HepG2 (cell line): ENCODE data around the gene BMF. TPM values are rescaled to one million over a fixed set of nuclear protein-coding genes. Genes with fewer than 3 reads are reported as not detected.

Experiments
- FOSL2 ChIP-seq: sonication (generic); formaldehyde crosslinking; IDR thresholded peaks from 2 replicates; pipeline ENCODE4 v1.4.0; 2020; ENCODE audit warnings: missing genetic modification reagents
- HHEX ChIP-seq: IDR thresholded peaks from 2 replicates; pipeline ENCODE4 v1.6.1; 2016; ENCODE audit warnings: control low read depth
- KAT8 ChIP-seq: IDR thresholded peaks from 2 replicates; pipeline ENCODE4 v1.6.1; 2016; ENCODE audit warnings: missing genetic modification reagents, missing compliant biosample characterization
- KMT2A ChIP-seq: sonication (generic); formaldehyde crosslinking; IDR thresholded peaks from 2 replicates; pipeline ENCODE4 v1.4.0; 2020; ENCODE audit warnings: missing genetic modification reagents
- NR1H2 ChIP-seq: sonication (generic); formaldehyde crosslinking; IDR thresholded peaks from 2 replicates; pipeline ENCODE4 v1.8.1; 2022; ENCODE audit warnings: low read depth, missing genetic modification reagents, borderline replicate concordance
- PPARG ChIP-seq: conservative IDR thresholded peaks from 2 replicates; pipeline ENCODE4 v1.6.1; 2016; ENCODE audit warnings: missing biosample characterization, missing genetic modification reagents
- RFX3 ChIP-seq: IDR thresholded peaks from 2 replicates; pipeline ENCODE4 v1.6.1; 2016; ENCODE audit warnings: missing biosample characterization, missing genetic modification reagents
- SOX6 ChIP-seq, 2 experiments: fragments of 450-650 bp in 1 of 2; sonication (generic) in 1 of 2; formaldehyde crosslinking in 1 of 2; IDR thresholded peaks; 2 replicates each; pipeline versions ENCODE4 v1.4.0 to v1.6.1; 2017 to 2020; ENCODE audit warnings: antibody characterized with exemption in 1 of 2, mild to moderate bottlenecking in 1 of 2, missing genetic modification reagents in 1 of 2
- SRSF9 ChIP-seq: fragments of 200-400 bp; formaldehyde crosslinking; IDR thresholded peaks from 2 replicates; pipeline ENCODE4 v1.6.1; 2018; ENCODE audit warnings: borderline replicate concordance, mild to moderate bottlenecking, low read depth, low read length; ENCODE audit not compliant: insufficient read depth, poor library complexity, severe bottlenecking
- ZC3H4 ChIP-seq: sonication (generic); formaldehyde crosslinking; IDR thresholded peaks from 2 replicates; pipeline ENCODE4 v1.4.0; 2020; ENCODE audit warnings: missing genetic modification reagents, borderline replicate concordance
- ZNF510 ChIP-seq: sonication (generic); formaldehyde crosslinking; IDR thresholded peaks from 2 replicates; pipeline ENCODE4 v1.4.0; 2020; ENCODE audit warnings: low read depth, mild to moderate bottlenecking, missing genetic modification reagents
- ZNF556 ChIP-seq: sonication (generic); formaldehyde crosslinking; IDR thresholded peaks from 2 replicates; pipeline ENCODE4 v1.4.0; 2020; ENCODE audit warnings: mild to moderate bottlenecking, missing genetic modification reagents, borderline replicate concordance
- ZNF678 ChIP-seq: sonication (generic); formaldehyde crosslinking; IDR thresholded peaks from 2 replicates; pipeline ENCODE4 v1.4.0; 2020; ENCODE audit warnings: mild to moderate bottlenecking, missing genetic modification reagents
- ZNF782 ChIP-seq: sonication (generic); formaldehyde crosslinking; IDR thresholded peaks from 2 replicates; pipeline ENCODE4 v1.4.0; 2020; ENCODE audit warnings: missing genetic modification reagents, mild to moderate bottlenecking, borderline replicate concordance
- polyA plus RNA-seq, 8 experiments: library from polyadenylated mRNA; depleted of rRNA in 3 of 8; stranded (reverse) in 7 of 8; unstranded in 1 of 8; fragments of >200 nt; fragmentation: Illumina TruSeq in 4 of 8; extraction: Trizol in 4 of 8; gene quantifications; 2 replicates each; pipeline versions ENCODE4 v1.2.1 to v1.2.3, GENCODE V29; 2011 to 2016; ENCODE audit warnings: low read depth in 4 of 8, missing spikeins in 1 of 8, mixed read lengths in 1 of 8; ENCODE audit not compliant: insufficient read depth in 1 of 8
- total RNA-seq, 5 experiments: library from RNA; depleted of rRNA; stranded (reverse); fragments of >200 nt; fragmentation: Illumina TruSeq; extraction: Trizol; gene quantifications; 2 replicates each; pipeline ENCODE4 v1.2.3, GENCODE V29; 2016; ENCODE audit warnings: low read depth in 1 of 5
- TF ChIP-seq, protein P1 (sequence below): sonication (generic); formaldehyde crosslinking; IDR thresholded peaks from 2 replicates; pipeline ENCODE4 v1.8.1; 2023; ENCODE audit warnings: mild to moderate bottlenecking, moderate library complexity, missing genetic modification reagents
- TF ChIP-seq, protein P2 (sequence below): sonication (generic); formaldehyde crosslinking; IDR thresholded peaks from 2 replicates; pipeline ENCODE4 v1.5.0; 2020; ENCODE audit warnings: mild to moderate bottlenecking, missing genetic modification reagents, moderate library complexity
- TF ChIP-seq, protein P3 (sequence below): sonication (generic); formaldehyde crosslinking; IDR thresholded peaks from 2 replicates; pipeline ENCODE4 v1.4.0; 2020; ENCODE audit warnings: missing genetic modification reagents

The BMF gene
- total and polyA plus RNA-seq, 2 of the 13 experiments (the other 11 are each of a cell fraction or from before 2014, with no cell fraction given) = 8.7 to 15.9 TPM

DNA sequence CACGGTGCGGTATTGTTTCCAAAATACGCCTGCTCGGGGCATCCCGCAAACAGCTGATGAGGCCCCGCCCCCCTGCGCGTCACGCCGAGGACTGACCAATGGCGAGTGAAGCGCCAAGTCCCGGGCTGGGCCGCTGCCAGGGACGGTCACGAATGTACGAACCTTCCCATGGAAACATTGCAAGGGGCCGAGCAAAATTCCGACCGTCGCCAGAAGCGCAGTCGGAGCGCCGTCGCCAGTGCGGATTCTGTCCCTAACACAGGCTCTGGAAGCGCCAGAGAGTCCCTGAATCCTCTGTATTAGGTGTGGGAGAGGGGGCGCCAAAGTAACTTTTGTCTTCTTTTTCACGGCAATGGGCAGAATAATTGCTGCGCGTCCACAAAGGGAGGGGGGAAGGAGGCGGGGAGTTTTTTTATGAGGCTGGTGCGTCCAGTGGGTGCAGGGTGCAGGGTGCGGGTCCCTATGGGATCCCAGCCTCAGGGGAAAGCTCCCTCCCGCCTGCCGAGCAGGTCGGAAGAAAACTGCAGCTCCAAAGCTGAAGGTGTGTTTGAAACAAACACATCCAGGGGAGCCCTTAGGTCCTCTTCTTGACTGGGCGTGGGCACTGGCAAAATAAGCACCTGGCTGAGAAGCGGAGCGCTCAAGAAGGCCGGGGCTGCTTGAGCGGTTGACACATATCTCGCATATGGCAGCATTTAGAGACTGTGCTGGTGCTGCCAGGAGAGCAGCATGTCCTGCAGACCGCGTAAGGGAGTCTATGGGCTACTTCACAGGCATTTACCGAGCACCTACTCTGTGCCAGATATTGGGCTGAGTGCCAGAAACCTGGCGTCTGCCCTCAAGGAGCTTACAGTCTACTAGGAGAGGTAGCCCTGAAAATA is at the start of gene BMF (continued):
- 0 out of 2 replicates have a peak, but pooled peaks have one; percentile 47 for TF ChIP-seq PPARG (CRISPR knock-in tag)
- no peak for TF ChIP-seq ZC3H4 (CRISPR knock-in tag)
- TF ChIP-seq HHEX (CRISPR knock-in tag) = 0 out of 2 replicates have a peak, but pooled peaks have one; percentile 13
- TF ChIP-seq SOX6 (IDR thresholded peaks at IDR 0.05) = no peak
- peak; percentile 94 for TF ChIP-seq SOX6 (CRISPR knock-in tag; IDR thresholded peaks at IDR 0.05)
- TF ChIP-seq SRSF9 = no peak
- no peak for TF ChIP-seq NR1H2 (CRISPR knock-in tag)
- peak; percentile 72; the same call in 1 of the 2 replicates for TF ChIP-seq KMT2A (CRISPR knock-in tag)
- peak; percentile 88 for TF ChIP-seq ZNF510 (CRISPR knock-in tag)
- TF ChIP-seq ZNF556 (CRISPR knock-in tag) = peak; percentile 60; the same call in 1 of the 2 replicates
- peak; percentile 73; the same call in 1 of the 2 replicates for TF ChIP-seq ZNF678 (CRISPR knock-in tag)
- TF ChIP-seq ZNF782 (CRISPR knock-in tag) = peak; percentile 55; the same call in 1 of the 2 replicates
- TF ChIP-seq, protein P1, sequence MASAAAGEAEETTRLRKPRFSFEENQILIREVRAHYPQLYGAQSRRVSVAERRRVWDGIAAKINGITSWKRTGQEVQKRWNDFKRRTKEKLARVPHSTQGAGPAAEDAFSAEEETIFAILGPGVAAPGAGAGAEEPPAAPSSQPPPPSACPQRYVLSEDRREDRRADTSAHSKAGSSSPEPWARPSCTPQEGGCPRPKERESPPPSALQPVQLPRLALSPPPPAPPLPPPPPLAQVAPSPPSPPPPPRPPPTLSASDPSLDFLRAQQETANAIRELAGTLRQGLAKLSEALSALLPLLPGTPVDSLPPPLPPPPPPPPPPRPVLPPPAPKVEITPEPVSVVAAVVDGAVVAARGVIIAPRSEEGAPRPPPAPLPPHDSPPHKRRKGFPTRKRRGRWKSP (CRISPR knock-in tag) = peak; percentile 72; the same call in 1 of the 2 replicates
- TF ChIP-seq, protein P2, sequence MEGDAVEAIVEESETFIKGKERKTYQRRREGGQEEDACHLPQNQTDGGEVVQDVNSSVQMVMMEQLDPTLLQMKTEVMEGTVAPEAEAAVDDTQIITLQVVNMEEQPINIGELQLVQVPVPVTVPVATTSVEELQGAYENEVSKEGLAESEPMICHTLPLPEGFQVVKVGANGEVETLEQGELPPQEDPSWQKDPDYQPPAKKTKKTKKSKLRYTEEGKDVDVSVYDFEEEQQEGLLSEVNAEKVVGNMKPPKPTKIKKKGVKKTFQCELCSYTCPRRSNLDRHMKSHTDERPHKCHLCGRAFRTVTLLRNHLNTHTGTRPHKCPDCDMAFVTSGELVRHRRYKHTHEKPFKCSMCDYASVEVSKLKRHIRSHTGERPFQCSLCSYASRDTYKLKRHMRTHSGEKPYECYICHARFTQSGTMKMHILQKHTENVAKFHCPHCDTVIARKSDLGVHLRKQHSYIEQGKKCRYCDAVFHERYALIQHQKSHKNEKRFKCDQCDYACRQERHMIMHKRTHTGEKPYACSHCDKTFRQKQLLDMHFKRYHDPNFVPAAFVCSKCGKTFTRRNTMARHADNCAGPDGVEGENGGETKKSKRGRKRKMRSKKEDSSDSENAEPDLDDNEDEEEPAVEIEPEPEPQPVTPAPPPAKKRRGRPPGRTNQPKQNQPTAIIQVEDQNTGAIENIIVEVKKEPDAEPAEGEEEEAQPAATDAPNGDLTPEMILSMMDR (CRISPR knock-in tag) = peak; percentile 80
- TF ChIP-seq, protein P3, sequence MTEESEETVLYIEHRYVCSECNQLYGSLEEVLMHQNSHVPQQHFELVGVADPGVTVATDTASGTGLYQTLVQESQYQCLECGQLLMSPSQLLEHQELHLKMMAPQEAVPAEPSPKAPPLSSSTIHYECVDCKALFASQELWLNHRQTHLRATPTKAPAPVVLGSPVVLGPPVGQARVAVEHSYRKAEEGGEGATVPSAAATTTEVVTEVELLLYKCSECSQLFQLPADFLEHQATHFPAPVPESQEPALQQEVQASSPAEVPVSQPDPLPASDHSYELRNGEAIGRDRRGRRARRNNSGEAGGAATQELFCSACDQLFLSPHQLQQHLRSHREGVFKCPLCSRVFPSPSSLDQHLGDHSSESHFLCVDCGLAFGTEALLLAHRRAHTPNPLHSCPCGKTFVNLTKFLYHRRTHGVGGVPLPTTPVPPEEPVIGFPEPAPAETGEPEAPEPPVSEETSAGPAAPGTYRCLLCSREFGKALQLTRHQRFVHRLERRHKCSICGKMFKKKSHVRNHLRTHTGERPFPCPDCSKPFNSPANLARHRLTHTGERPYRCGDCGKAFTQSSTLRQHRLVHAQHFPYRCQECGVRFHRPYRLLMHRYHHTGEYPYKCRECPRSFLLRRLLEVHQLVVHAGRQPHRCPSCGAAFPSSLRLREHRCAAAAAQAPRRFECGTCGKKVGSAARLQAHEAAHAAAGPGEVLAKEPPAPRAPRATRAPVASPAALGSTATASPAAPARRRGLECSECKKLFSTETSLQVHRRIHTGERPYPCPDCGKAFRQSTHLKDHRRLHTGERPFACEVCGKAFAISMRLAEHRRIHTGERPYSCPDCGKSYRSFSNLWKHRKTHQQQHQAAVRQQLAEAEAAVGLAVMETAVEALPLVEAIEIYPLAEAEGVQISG = peak; percentile 62
- TF ChIP-seq FOSL2 (CRISPR knock-in tag) = peak; percentile 51; the same call in 1 of the 2 replicates
- peak; percentile 46; the same call in 1 of the 2 replicates for TF ChIP-seq RFX3 (CRISPR knock-in tag)
- peak; percentile 82; the same call in 1 of the 2 replicates for TF ChIP-seq KAT8 (CRISPR knock-in tag)
